Lung (tissue), 12 donors: ENCODE results near the gene YWHAE. TPM values are rescaled to one million over a fixed set of nuclear protein-coding genes. Genes with fewer than 3 reads are reported as not detected.

Source experiments
- ATAC-seq: fragments of 200-7000 bp; cut with Tn5 transposase; one replicate; pipeline ENCODE4 v1.9.1; 2020; ENCODE audit warnings: moderate number of reproducible peaks; ENCODE audit not compliant: insufficient read depth, low FRiP score
- DNase-seq, 3 donors: peaks; one replicate each; pipeline ENCODE4 v3.0.0-alpha.2; 2013 to 2017
- H3K27ac ChIP-seq, 2 donors: one replicate each; pipeline ENCODE4 v1.5.1; 2013; ENCODE audit warnings: mild to moderate bottlenecking in 2 of 2, moderate library complexity in 2 of 2, control low read depth in 1 of 2, inconsistent platforms in 1 of 2, low read depth in 1 of 2, low read length in 1 of 2
- H3K27me3 ChIP-seq, 3 donors: one replicate each; pipeline ENCODE4 v1.5.1; 2013; ENCODE audit warnings: low read length in 2 of 3; ENCODE audit not compliant: control insufficient read depth in 3 of 3, insufficient read depth in 3 of 3
- H3K36me3 ChIP-seq, 4 donors: one replicate each; pipeline ENCODE4 v1.5.1; 2013; ENCODE audit warnings: low read length in 4 of 4, mild to moderate bottlenecking in 1 of 4, moderate library complexity in 1 of 4; ENCODE audit not compliant: control insufficient read depth in 4 of 4, insufficient read depth in 4 of 4
- H3K4me1 ChIP-seq, 5 donors: one replicate each; pipeline ENCODE4 v1.5.1; 2013; ENCODE audit warnings: low read length in 5 of 5, mild to moderate bottlenecking in 2 of 5, moderate library complexity in 1 of 5; ENCODE audit not compliant: control insufficient read depth in 5 of 5, insufficient read depth in 5 of 5
- H3K4me3 ChIP-seq: one replicate; pipeline ENCODE4 v1.5.1; 2013; ENCODE audit warnings: mild to moderate bottlenecking, control low read depth, moderate library complexity
- H3K9ac ChIP-seq, 2 donors: one replicate each; pipeline ENCODE4 v1.5.1; 2013; ENCODE audit warnings: low read length in 2 of 2, control low read depth in 1 of 2; ENCODE audit not compliant: insufficient read depth in 1 of 2
- H3K9me3 ChIP-seq, 4 donors: one replicate each; pipeline ENCODE4 v1.5.1; 2013; ENCODE audit warnings: low read length in 3 of 4, mild to moderate bottlenecking in 1 of 4, moderate library complexity in 1 of 4; ENCODE audit not compliant: control insufficient read depth in 4 of 4, insufficient read depth in 3 of 4
- WGBS, 2 donors: extraction: QIAGEN DNeasy Blood & Tissue Kit; methylation state at CpG; one replicate each; pipeline ENCODE4 v1.1.7; 2013; 5-methylcytosine and 5-hydroxymethylcytosine counted together
- polyA plus RNA-seq, 2 donors: library from polyadenylated mRNA; stranded (reverse); fragments of 200-250 nt; gene quantifications; one replicate each; pipeline ENCODE4 v1.2.1, GENCODE V29; 2013
- total RNA-seq, 2 donors: library from RNA; depleted of rRNA in 1 of 2; stranded (reverse); fragments of >200 nt in 1 of 2; gene quantifications; one replicate each; pipeline ENCODE4 v1.2.1, GENCODE V29; 2014 to 2021
- TF ChIP-seq, protein P1 (sequence below): IDR thresholded peaks from 2 replicates; pipeline ENCODE4 v1.5.1; 2012; ENCODE audit warnings: mild to moderate bottlenecking; ENCODE audit errors: control extremely low read depth, extremely low read depth
- donor health status: control.
- donor health status: control.
- donor health status: Bipolar disorder and iron deficiency.
- donor health status: healthy.
- donor health status: DM: yes; HTN: yes; CAD: no.

The YWHAE gene
- total and polyA plus RNA-seq, 4 donors: 348 to 432 (median 395) TPM

DNA sequence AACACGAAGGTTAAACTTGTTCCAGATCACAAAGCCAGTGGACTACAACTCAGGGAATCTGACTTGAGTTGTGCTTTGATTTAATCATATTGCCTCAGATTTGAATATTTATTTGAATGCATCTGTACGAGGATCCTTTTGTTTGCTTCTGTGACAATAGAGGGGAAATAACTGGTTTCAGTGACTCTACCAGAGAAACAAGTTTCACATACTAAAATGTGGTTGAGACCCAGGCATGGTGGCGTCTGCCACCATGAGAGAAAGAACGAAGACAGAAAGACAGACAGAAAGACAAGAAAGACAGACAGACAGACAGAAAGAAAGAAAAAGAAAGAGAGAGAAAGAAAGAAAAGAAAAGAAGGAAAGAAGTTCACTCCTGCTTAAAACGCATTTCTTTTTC, 24.0 kb downstream of the YWHAE start:
- Histone ChIP-seq H3K36me3 (peaks cover 0 to 4% (median under 1%) of the 10 kb centered on the region in 4 donors), H3K27ac (no peak overlapping the region), H3K4me1 (peaks cover 10 to 51% (median 22%) of the 10 kb centered on the region in 5 donors), H3K4me3 (no peak overlapping the region), H3K9me3 (no peaks in the 10 kb centered on the region), H3K27me3 (no peaks in the 10 kb centered on the region), H3K9ac (no peak overlapping the region)
- no peak for DNase-seq
- WGBS, 2 donors: 49 to 63% methylated on average over 5 of the region's 5 CpGs
- ATAC-seq: no peak
- TF ChIP-seq, protein P1, sequence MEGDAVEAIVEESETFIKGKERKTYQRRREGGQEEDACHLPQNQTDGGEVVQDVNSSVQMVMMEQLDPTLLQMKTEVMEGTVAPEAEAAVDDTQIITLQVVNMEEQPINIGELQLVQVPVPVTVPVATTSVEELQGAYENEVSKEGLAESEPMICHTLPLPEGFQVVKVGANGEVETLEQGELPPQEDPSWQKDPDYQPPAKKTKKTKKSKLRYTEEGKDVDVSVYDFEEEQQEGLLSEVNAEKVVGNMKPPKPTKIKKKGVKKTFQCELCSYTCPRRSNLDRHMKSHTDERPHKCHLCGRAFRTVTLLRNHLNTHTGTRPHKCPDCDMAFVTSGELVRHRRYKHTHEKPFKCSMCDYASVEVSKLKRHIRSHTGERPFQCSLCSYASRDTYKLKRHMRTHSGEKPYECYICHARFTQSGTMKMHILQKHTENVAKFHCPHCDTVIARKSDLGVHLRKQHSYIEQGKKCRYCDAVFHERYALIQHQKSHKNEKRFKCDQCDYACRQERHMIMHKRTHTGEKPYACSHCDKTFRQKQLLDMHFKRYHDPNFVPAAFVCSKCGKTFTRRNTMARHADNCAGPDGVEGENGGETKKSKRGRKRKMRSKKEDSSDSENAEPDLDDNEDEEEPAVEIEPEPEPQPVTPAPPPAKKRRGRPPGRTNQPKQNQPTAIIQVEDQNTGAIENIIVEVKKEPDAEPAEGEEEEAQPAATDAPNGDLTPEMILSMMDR: no peak

DNA sequence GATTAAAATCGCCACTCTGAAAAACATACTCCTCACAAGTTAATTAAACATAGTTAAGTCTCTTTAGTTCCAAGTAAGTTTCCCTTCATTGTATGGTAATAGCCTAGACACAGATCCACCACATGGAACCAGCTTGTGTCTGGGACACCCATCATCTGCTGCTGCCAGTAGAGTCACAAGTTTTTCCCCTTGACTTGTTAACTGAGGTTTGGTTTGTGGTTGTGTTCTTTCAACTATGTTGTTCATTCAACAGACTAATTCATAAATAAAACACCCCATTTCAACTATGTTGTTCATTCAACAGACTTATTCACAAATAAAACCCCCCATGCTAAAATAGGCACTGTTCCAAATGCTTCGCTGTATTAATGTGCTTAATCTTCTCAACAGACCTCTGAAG, 24.4 kb downstream of the YWHAE start:
- H3K4me3 ChIP-seq: no peak overlapping the region
- H3K36me3 ChIP-seq: peaks cover 0 to 4% (median under 1%) of the 10 kb centered on the region in 4 donors
- H3K4me1 ChIP-seq: peaks cover 10 to 49% (median 22%) of the 10 kb centered on the region in 5 donors
- DNase-seq (no peak), ATAC-seq (no peak)
- TF ChIP-seq, protein P1: no peak
- 18 to 26% methylated on average over 2 of the region's 2 CpGs for WGBS, 2 donors
- H3K9ac ChIP-seq: no peak overlapping the region
- H3K27ac ChIP-seq: no peak overlapping the region
- no peaks in the 10 kb centered on the region for H3K27me3 ChIP-seq
- no peaks in the 10 kb centered on the region for H3K9me3 ChIP-seq

DNA sequence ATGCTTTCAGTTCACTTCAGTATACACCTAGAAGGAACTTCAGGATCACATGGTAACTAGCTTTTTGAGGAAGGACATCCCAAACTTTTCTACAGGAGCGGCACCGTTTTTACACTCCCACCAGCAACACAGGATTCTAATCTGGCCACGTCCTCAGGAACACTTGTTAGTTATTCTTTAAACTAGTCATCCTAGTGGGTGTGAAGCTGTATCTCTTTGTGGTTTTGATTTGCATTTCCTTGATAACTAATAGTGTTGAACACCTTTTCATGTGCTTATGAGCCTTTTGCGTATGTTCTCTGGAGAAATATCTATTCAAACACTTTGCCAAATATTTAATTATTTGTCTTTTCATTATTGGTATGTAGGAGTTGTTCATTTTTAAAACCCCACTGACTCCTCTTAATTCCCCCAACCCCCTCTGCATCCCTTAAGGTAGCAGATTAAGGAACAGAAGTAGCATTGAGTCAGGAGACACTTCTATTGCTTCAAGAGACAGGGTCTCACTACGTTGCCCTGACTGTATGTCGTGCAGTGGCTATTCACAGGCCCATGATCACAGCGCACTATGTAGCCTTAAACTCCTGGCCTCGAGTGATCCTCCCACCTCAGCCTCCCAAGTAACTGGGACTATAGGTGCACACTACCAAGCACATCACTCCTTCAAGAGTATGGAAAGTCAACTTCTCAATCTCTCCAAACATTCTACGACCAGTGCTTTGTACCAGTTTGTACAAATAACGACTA, 25.4 kb downstream of the YWHAE start:
- 59 to 70% methylated on average over 10 of the region's 10 CpGs for WGBS, 2 donors
- H3K27ac ChIP-seq: no peak overlapping the region
- no peak for DNase-seq
- no peak overlapping the region for H3K9ac ChIP-seq
- TF ChIP-seq, protein P1: no peak
- ATAC-seq: no peak
- no peaks in the 10 kb centered on the region for H3K27me3 ChIP-seq
- peaks cover 0 to 4% (median 0%) of the 10 kb centered on the region in 4 donors for H3K36me3 ChIP-seq
- H3K4me1 ChIP-seq: peaks cover 10 to 40% (median 22%) of the 10 kb centered on the region in 5 donors
- no peaks in the 10 kb centered on the region for H3K9me3 ChIP-seq
- no peak overlapping the region for H3K4me3 ChIP-seq
